Esophagus (tissue), 2 donors: ENCODE data around the gene PRR5L. TPM values are rescaled to one million over a fixed set of nuclear protein-coding genes. Genes with fewer than 3 reads are reported as not detected.

Experiments
- H3K27ac ChIP-seq, 2 donors: one replicate each; pipeline ENCODE4 v1.5.1; 2013; ENCODE audit warnings: low read depth in 2 of 2, mild to moderate bottlenecking in 2 of 2, inconsistent platforms in 1 of 2, low read length in 1 of 2, moderate library complexity in 1 of 2
- H3K27me3 ChIP-seq, 2 donors: one replicate each; pipeline ENCODE4 v1.6.1; 2013; ENCODE audit warnings: low read length in 2 of 2, control low read depth in 1 of 2, mild to moderate bottlenecking in 1 of 2; ENCODE audit not compliant: insufficient read depth in 2 of 2, control insufficient read depth in 1 of 2
- H3K36me3 ChIP-seq, 2 donors: one replicate each; pipeline ENCODE4 v1.6.1; 2013; ENCODE audit warnings: low read length in 1 of 2; ENCODE audit not compliant: control insufficient read depth in 2 of 2, insufficient read depth in 2 of 2
- H3K4me1 ChIP-seq, 2 donors: one replicate each; pipeline ENCODE4 v1.6.1; 2013; ENCODE audit warnings: low read length in 1 of 2; ENCODE audit not compliant: control insufficient read depth in 2 of 2, insufficient read depth in 2 of 2
- H3K4me3 ChIP-seq, 2 donors: one replicate each; pipeline ENCODE4 v1.5.1; 2013; ENCODE audit warnings: low read length in 2 of 2, mild to moderate bottlenecking in 2 of 2, low read depth in 1 of 2, moderate library complexity in 1 of 2
- H3K9me3 ChIP-seq, 2 donors: one replicate each; pipeline ENCODE4 v1.6.1; 2013; ENCODE audit warnings: mild to moderate bottlenecking in 2 of 2, low read depth in 1 of 2, low read length in 1 of 2, moderate library complexity in 1 of 2; ENCODE audit not compliant: control insufficient read depth in 2 of 2, insufficient read depth in 1 of 2
- whole genome bisulfite sequencing, 2 donors: extraction: QIAGEN DNeasy Blood & Tissue Kit; methylation state at CpG; one replicate each; pipeline ENCODE4 v1.1.7; 2013; 5-methylcytosine and 5-hydroxymethylcytosine counted together
- polyA plus RNA-seq, 2 donors: library from polyadenylated mRNA; stranded (reverse); fragments of 200-250 nt; gene quantifications; one replicate each; pipeline ENCODE4 v1.2.3, GENCODE V29; 2013
- donor health status: healthy with polysubstance abuse.
- donor health status: Bipolar disorder and iron deficiency.

The PRR5L gene
- polyA plus RNA-seq, 2 donors: 1.1 to 1.3 TPM

DNA sequence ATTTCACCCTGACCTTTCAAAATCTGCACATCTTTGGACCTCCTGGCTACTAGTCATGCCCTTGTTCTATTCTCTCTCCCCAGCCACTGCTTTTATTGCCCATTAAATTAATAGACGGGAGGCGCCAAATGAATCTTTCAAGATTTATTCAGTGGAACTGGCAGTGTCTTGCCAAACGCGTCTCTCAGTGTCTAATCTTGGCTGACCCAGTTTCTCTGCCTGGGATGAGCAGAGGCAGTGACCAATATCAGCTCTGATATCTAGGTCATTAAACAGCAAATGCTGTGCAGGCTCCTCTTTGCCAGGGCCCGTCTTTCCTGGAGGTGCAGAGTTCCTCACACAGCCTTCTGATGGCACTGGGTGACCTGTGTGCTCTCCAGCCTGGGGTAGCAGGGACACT lies 140.0 kb downstream of the PRR5L start:
- WGBS, 2 donors: 84% methylated on average over 5 of the region's 5 CpGs

GRCh38 chr11:36436589-36436988 lies 140.5 kb downstream of the PRR5L start:
- peaks cover 0 to 2% of the 10 kb centered on the region in 2 donors for H3K4me1 ChIP-seq
- H3K4me3 ChIP-seq: no peak overlapping the region
- no peaks in the 10 kb centered on the region for H3K27me3 ChIP-seq
- H3K36me3 ChIP-seq: peaks cover 0 to 2% of the 10 kb centered on the region in 2 donors
- H3K27ac ChIP-seq: no peak overlapping the region
- no peaks in the 10 kb centered on the region for H3K9me3 ChIP-seq
- 93 to 99% methylated on average over 2 of the region's 2 CpGs for WGBS, 2 donors

More for the DNA sequence above, 140.0 kb downstream of the PRR5L start:
- H3K36me3 ChIP-seq: peaks cover 0 to 2% of the 10 kb centered on the region in 2 donors
- H3K4me1 ChIP-seq: no peaks in the 10 kb centered on the region
- H3K9me3 ChIP-seq: no peaks in the 10 kb centered on the region
- H3K27me3 ChIP-seq: no peaks in the 10 kb centered on the region
- no peak overlapping the region for H3K27ac ChIP-seq
- H3K4me3 ChIP-seq: no peak overlapping the region

DNA sequence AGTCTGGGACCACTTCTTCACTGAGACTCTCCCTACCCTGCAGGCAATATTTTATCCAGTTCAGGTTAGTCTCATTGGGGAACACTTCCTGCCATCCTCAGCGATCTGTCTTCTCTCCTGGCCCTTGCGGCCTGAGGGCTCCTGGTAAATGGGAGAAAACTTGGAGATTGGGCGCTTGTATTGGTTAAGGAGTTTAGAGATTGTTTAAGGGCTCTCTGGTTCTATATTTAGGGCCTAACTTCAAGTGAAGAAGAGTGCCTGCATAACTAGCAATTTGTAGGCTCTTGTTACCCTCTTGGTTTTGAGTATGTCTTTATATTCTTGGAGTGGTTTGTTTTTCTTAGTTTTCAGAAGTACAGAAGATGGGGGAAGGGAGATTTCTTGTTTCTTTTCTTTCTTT lies 141.3 kb downstream of the PRR5L start:
- peaks cover 0 to 2% of the 10 kb centered on the region in 2 donors for H3K36me3 ChIP-seq
- no peak overlapping the region for H3K27ac ChIP-seq
- H3K4me1 ChIP-seq: peaks cover 0 to 2% of the 10 kb centered on the region in 2 donors
- H3K27me3 ChIP-seq: no peaks in the 10 kb centered on the region
- no peaks in the 10 kb centered on the region for H3K9me3 ChIP-seq
- 90 to 94% methylated on average over 3 of the region's 3 CpGs for WGBS, 2 donors
- H3K4me3 ChIP-seq: no peak overlapping the region

DNA sequence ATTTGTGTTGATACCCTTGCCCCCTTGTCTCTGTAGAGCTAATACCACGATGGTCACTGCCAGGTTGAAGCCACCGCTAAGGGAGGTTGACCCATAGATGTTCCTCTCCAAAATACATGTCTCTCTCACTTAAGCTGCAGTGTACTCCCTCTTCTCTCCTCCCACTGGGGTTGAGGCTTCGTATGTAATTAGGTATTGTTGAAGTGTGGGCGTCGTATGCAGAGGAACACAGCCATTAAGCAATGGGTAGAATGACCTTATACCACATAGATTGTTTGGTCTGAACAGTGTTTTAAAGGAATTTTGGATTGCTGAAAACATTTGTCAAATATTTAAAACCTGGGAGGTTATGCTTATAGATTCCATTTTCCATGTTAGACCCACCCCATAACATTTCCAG lies 142.0 kb downstream of the PRR5L start:
- Histone ChIP-seq H3K9me3 (no peaks in the 10 kb centered on the region), H3K4me1 (peaks cover 0 to 2% of the 10 kb centered on the region in 2 donors), H3K27ac (no peak overlapping the region), H3K36me3 (peaks cover 0 to 2% of the 10 kb centered on the region in 2 donors), H3K27me3 (no peaks in the 10 kb centered on the region), H3K4me3 (no peak overlapping the region)
- WGBS, 2 donors: 92 to 96% methylated on average over 5 of the region's 5 CpGs

DNA sequence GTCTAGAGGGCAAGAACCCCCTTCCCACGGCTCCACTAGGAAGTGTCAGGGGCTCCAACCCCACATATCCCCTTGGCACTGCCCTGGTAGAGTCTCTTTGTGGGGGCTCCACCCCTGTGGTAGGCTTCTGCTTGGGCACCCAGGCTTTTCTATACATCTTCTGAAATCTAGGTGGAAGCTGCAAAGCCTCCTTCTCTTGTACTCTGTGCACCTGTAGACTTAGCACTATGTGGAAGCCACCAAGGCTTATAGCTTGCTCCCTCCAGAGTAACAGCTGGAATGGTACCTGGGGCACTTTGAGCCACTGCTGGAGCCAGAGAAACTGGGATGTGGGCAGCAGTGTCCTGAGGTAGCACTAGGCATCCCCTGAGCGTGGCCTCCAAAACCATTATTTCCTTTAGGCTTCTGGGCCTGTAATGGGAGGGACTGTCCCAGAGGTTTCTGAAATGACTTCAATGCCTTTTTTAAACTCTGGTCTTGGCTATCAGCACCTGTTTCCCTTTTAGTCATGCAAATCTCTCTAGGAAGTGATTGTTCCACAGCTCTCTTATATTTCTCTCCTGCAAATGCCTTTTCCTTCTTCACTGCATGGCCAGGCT lies 145.6 kb downstream of the PRR5L start:
- no peak overlapping the region for H3K4me3 ChIP-seq
- 88 to 95% methylated on average over 2 of the region's 2 CpGs for WGBS, 2 donors
- no peak overlapping the region for H3K27ac ChIP-seq
- peaks cover 0 to 2% of the 10 kb centered on the region in 2 donors for H3K4me1 ChIP-seq
- no peaks in the 10 kb centered on the region for H3K9me3 ChIP-seq
- H3K27me3 ChIP-seq: no peaks in the 10 kb centered on the region
- peaks cover 0 to 5% of the 10 kb centered on the region in 2 donors for H3K36me3 ChIP-seq

DNA sequence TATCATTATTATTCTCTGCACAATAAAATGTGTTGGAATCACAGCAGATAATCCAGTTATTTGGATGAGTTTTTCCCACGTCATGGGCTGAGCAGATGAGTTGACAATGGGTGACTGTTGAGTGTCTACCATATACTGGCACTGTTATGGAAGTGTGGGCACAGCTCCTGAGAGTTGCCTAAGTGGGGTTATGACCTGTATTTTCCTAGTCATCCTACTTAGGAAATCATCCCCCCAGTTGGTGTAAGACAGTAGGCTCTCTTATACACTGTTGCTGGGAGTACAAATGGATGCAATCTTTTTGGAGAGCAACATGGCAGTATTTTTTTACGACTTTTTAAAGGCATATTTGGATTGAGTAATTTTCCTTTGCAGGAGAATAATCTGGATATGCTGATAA lies 147.6 kb downstream of the PRR5L start:
- H3K27ac ChIP-seq: no peak overlapping the region
- H3K4me3 ChIP-seq: no peak overlapping the region
- 87 to 94% methylated on average over 2 of the region's 2 CpGs for WGBS, 2 donors

GRCh38 chr11:36446135-36446534 lies 150.0 kb downstream of the PRR5L start:
- Histone ChIP-seq H3K27ac (no peak overlapping the region), H3K27me3 (no peaks in the 10 kb centered on the region), H3K4me3 (no peak overlapping the region), H3K4me1 (peaks cover 2 to 3% of the 10 kb centered on the region in 2 donors), H3K9me3 (no peaks in the 10 kb centered on the region), H3K36me3 (peaks cover 0 to 3% of the 10 kb centered on the region in 2 donors)
- WGBS, 2 donors: 89 to 93% methylated on average over 7 of the region's 7 CpGs

More for the DNA sequence above, 147.6 kb downstream of the PRR5L start:
- Histone ChIP-seq H3K9me3 (no peaks in the 10 kb centered on the region), H3K4me1 (peaks cover 0 to 2% of the 10 kb centered on the region in 2 donors), H3K36me3 (peaks cover 0 to 3% of the 10 kb centered on the region in 2 donors), H3K27me3 (no peaks in the 10 kb centered on the region)

DNA sequence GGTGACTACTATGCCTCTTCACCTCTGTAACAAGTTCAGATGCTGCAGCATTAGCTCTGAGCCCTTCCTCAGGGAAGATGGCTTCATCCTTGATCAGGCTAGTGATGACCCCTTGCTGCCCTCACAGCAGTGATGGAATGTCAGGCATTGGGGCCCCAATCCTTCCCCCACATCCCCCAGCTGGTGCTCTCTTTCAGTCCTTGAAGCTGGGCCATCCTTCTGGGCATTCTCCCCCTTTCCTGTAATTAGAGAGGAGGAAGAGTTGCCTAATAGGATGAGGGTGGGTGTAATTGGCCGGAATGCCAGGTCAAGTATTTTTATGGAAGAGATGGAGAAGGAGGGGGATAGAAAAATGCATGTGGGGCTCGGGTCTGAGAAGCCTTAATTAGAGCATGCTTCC lies 151.4 kb downstream of the PRR5L start:
- H3K27ac ChIP-seq: no peak overlapping the region
- no peak overlapping the region for H3K4me3 ChIP-seq
- H3K4me1 ChIP-seq: peaks cover 0 to 6% of the 10 kb centered on the region in 2 donors
- no peaks in the 10 kb centered on the region for H3K9me3 ChIP-seq
- peaks cover 0 to 3% of the 10 kb centered on the region in 2 donors for H3K36me3 ChIP-seq
- WGBS, 2 donors: 62 to 79% methylated on average over 2 of the region's 2 CpGs
- no peaks in the 10 kb centered on the region for H3K27me3 ChIP-seq

- 43 to 56% methylated on average over 8 of the region's 8 CpGs for WGBS, 2 donors
- Histone ChIP-seq H3K27ac (no peak overlapping the region), H3K36me3 (peaks cover 0 to 3% of the 10 kb centered on the region in 2 donors), H3K4me3 (no peak overlapping the region), H3K4me1 (peaks cover 0 to 7% of the 10 kb centered on the region in 2 donors), H3K9me3 (no peaks in the 10 kb centered on the region), H3K27me3 (no peaks in the 10 kb centered on the region)
Measured at GRCh38 chr11:36447947-36448346, 151.9 kb downstream of the PRR5L start.

DNA sequence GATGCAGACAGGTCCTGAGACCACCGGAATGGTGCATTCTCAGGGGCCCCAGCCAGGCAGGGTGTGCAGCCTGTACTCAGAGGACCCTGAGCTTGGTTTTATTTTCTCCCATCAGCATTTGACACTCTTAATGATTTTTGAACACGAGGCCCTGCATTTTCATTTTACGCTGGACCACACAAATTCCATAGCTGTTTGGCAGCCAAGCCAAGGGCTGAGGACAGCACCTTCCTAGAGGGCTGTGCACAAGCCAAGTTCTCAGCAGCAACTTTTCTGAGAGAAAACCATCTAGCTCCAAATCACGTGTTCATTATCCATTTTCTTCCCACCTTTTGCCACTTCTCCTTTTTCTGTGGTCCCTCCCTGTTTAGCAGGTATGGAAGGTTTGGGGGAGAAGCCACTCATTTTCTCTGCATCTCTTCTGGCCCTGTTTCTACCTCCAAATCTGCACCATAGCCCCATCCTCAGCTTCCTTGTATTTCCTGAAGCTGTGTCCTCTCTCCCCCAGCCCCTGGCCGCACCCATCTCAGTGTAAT lies 153.5 kb downstream of the PRR5L start:
- H3K27ac ChIP-seq: no peak overlapping the region

More for the DNA sequence above, 153.5 kb downstream of the PRR5L start:
- Histone ChIP-seq H3K4me1 (peaks cover 0 to 9% of the 10 kb centered on the region in 2 donors), H3K36me3 (peaks cover 0 to 3% of the 10 kb centered on the region in 2 donors), H3K9me3 (no peaks in the 10 kb centered on the region), H3K27me3 (no peaks in the 10 kb centered on the region), H3K4me3 (no peak overlapping the region)
- WGBS, 2 donors: 72 to 76% methylated on average over 5 of the region's 5 CpGs
